ENCODE results near the gene RASSF8.

The RASSF8 gene

GRCh38 chr12:25960961-25961360, 2.5 kb downstream of the RASSF8 start:
- no peak for DNase-seq (ENCODE audit: low read depth)
- no peak for TF ChIP-seq CTCF (conservative IDR thresholded peaks at IDR 0.05; ENCODE audit: low read depth, low read length)
- H3K4me3 ChIP-seq (ENCODE audit: low read length): peak overlapping the region; percentile 71

GRCh38 chr12:25962932-25963525, 4.5 kb downstream of the RASSF8 start:
- peak; percentile 76 for DNase-seq (ENCODE audit: low read depth)
- H3K4me3 ChIP-seq (ENCODE audit: low read length): peak overlapping the region; percentile 14
- TF ChIP-seq CTCF (conservative IDR thresholded peaks at IDR 0.05; ENCODE audit: low read depth, low read length): no peak

- no peak overlapping the region for H3K4me3 ChIP-seq (ENCODE audit: low read length)
- DNase-seq (ENCODE audit: low read depth): no peak
- TF ChIP-seq CTCF (conservative IDR thresholded peaks at IDR 0.05; ENCODE audit: low read depth, low read length): no peak
Observed at GRCh38 chr12:25965682-25966081, 7.2 kb downstream of the RASSF8 start.

- TF ChIP-seq CTCF (conservative IDR thresholded peaks at IDR 0.05; ENCODE audit: low read depth, low read length): no peak
- no peak overlapping the region for H3K4me3 ChIP-seq (ENCODE audit: low read length)
- no peak for DNase-seq (ENCODE audit: low read depth)
Observed at GRCh38 chr12:25970082-25970481, 11.6 kb downstream of the RASSF8 start.

GRCh38 chr12:25970916-25971653, 12.6 kb downstream of the RASSF8 start:
- DNase-seq (ENCODE audit: low read depth): peak; percentile 59
- TF ChIP-seq CTCF (conservative IDR thresholded peaks at IDR 0.05; ENCODE audit: low read depth, low read length): no peak
- no peak overlapping the region for H3K4me3 ChIP-seq (ENCODE audit: low read length)

- no peak for TF ChIP-seq CTCF (conservative IDR thresholded peaks at IDR 0.05; ENCODE audit: low read depth, low read length)
- DNase-seq (ENCODE audit: low read depth): no peak
- no peak overlapping the region for H3K4me3 ChIP-seq (ENCODE audit: low read length)
Observed at GRCh38 chr12:25971654-25972041, 13.2 kb downstream of the RASSF8 start.

- DNase-seq (ENCODE audit: low read depth): no peak
- TF ChIP-seq CTCF (conservative IDR thresholded peaks at IDR 0.05; ENCODE audit: low read depth, low read length): no peak
Observed at GRCh38 chr12:25972783-25973182, 14.3 kb downstream of the RASSF8 start.

More at GRCh38 chr12:25972783-25973182, 14.3 kb downstream of the RASSF8 start:
- no peak overlapping the region for H3K4me3 ChIP-seq (ENCODE audit: low read length)

All from retinal pigment epithelial cell (primary cell).